SK-N-SH (cell line): ENCODE data around the gene LENEP. TPM values are rescaled to one million over a fixed set of nuclear protein-coding genes. Genes with fewer than 3 reads are reported as not detected.

Experiments used
- CTCF ChIA-PET: fragments of 300-600, 350-600 bp; formaldehyde crosslinking; extraction: SDS; loops from one replicate; lab custom pipeline; 2021; lab: Yijun Ruan, JAX
- POLR2A ChIA-PET: fragments of 350-600 bp; sonication (Branson Sonifier 250); formaldehyde crosslinking; extraction: SDS; loops from one replicate; lab custom pipeline; 2020; ENCODE audit warnings: antibody characterized with exemption, inconsistent platforms; lab: Yijun Ruan, JAX
- DNase-seq: peaks from one replicate; pipeline ENCODE4 v3.0.0; 2012
- H2AFZ ChIP-seq: fragments of 200-600 bp; sonication (generic); 2 replicates; pipeline ENCODE4 v1.8.1; 2016; ENCODE audit warnings: antibody characterized with exemption, mild to moderate bottlenecking, low read depth
- H3F3A ChIP-seq: fragments of 200-600 bp; sonication (generic); replicated peaks from 2 replicates; pipeline ENCODE3; 2016; ENCODE audit warnings: antibody characterized with exemption, mild to moderate bottlenecking; ENCODE audit not compliant: insufficient read depth
- H3K27ac ChIP-seq, 2 experiments: fragments of 200-500 bp in 1 of 2; fragments of 200-600 bp in 1 of 2; sonication (Bioruptor generic) in 1 of 2; sonication (generic), shearing (Covaris generic) in 1 of 2; 2 replicates each; pipeline versions ENCODE4 v1.5.1 to v1.6.1; 2014 to 2016; ENCODE audit warnings: low read depth in 2 of 2, inconsistent platforms in 1 of 2, low read length in 1 of 2, mild to moderate bottlenecking in 1 of 2, mixed read lengths in 1 of 2
- H3K27me3 ChIP-seq: fragments of 200-600 bp; sonication (generic), shearing (Covaris generic); 2 replicates; pipeline ENCODE4 v1.6.1; 2016; ENCODE audit warnings: mixed run types; ENCODE audit not compliant: insufficient read depth
- H3K36me3 ChIP-seq, 2 experiments: fragments of 200-500 bp in 1 of 2; fragments of 200-600 bp in 1 of 2; sonication (Bioruptor generic) in 1 of 2; sonication (generic) in 1 of 2; replicated peaks in 1 of 2; 2 replicates each; pipeline versions ENCODE3 to v1.5.1; 2014 to 2016; ENCODE audit warnings: low read length in 1 of 2, mild to moderate bottlenecking in 1 of 2; ENCODE audit not compliant: insufficient read depth in 2 of 2, control insufficient read depth in 1 of 2
- H3K4me1 ChIP-seq, 2 experiments: fragments of 200-500 bp in 1 of 2; fragments of 200-600 bp in 1 of 2; sonication (Bioruptor generic) in 1 of 2; sonication (generic), shearing (Covaris generic) in 1 of 2; 2 replicates each; pipeline versions ENCODE4 v1.5.1 to v1.6.1; 2014 to 2016; ENCODE audit warnings: low read depth in 1 of 2, low read length in 1 of 2, mixed run types in 1 of 2; ENCODE audit not compliant: insufficient read depth in 2 of 2, control insufficient read depth in 1 of 2
- H3K4me2 ChIP-seq: fragments of 200-600 bp; sonication (generic), shearing (Covaris generic); 2 replicates; pipeline ENCODE4 v1.6.1; 2017; ENCODE audit warnings: mixed run types
- H3K4me3 ChIP-seq, 2 experiments: fragments of 200-500 bp in 1 of 2; fragments of 200-600 bp in 1 of 2; sonication (Bioruptor generic) in 1 of 2; sonication (generic), shearing (Covaris generic) in 1 of 2; 2 replicates each; pipeline versions ENCODE4 v1.5.1 to v1.8.1; 2014 to 2016; ENCODE audit warnings: low read depth in 2 of 2, inconsistent platforms in 1 of 2, low read length in 1 of 2, mild to moderate bottlenecking in 1 of 2, mixed read lengths in 1 of 2, moderate library complexity in 1 of 2
- H3K79me2 ChIP-seq: fragments of 200-600 bp; sonication (generic); 2 replicates; pipeline ENCODE4 v1.8.1; 2017; ENCODE audit warnings: mild to moderate bottlenecking; ENCODE audit not compliant: insufficient read depth
- H3K9ac ChIP-seq: fragments of 200-600 bp; sonication (generic); 2 replicates; pipeline ENCODE4 v1.6.1; 2017; ENCODE audit warnings: mixed run types
- H3K9me2 ChIP-seq: fragments of 200-600 bp; sonication (generic); 2 replicates; pipeline ENCODE4 v1.6.1; 2017; ENCODE audit warnings: mixed run types
- H3K9me3 ChIP-seq: fragments of 200-600 bp; sonication (generic); 2 replicates; pipeline ENCODE4 v1.6.1; 2017; ENCODE audit warnings: mixed run types, mild to moderate bottlenecking, moderate library complexity
- H4K20me1 ChIP-seq: fragments of 200-600 bp; sonication (generic); 2 replicates; pipeline ENCODE4 v1.6.1; 2017; ENCODE audit warnings: mild to moderate bottlenecking, mixed run types; ENCODE audit not compliant: insufficient read depth
- CTCF ChIP-seq: fragments of 200-600 bp; sonication (generic); IDR thresholded peaks from 2 replicates; pipeline ENCODE4 v1.6.1; 2017; ENCODE audit warnings: antibody characterized with exemption, mild to moderate bottlenecking, moderate library complexity
- ELF1 ChIP-seq: IDR thresholded peaks from 2 replicates; pipeline ENCODE4 v1.4.0; 2012
- EP300 ChIP-seq, 2 experiments: IDR thresholded peaks; 2 replicates each; pipeline versions ENCODE4 v1.4.0 to v1.6.1; 2012; ENCODE audit warnings: borderline replicate concordance in 1 of 2, low read depth in 1 of 2, low read length in 1 of 2
- EZH2phosphoT487 ChIP-seq: fragments of 200-600 bp; sonication (generic); IDR thresholded peaks from 2 replicates; pipeline ENCODE4 v1.6.1; 2017; ENCODE audit warnings: low read depth, mixed run types, mild to moderate bottlenecking, antibody characterized with exemption, moderate library complexity, borderline replicate concordance
- FOSL2 ChIP-seq: IDR thresholded peaks from 2 replicates; pipeline ENCODE4 v1.4.0; 2012; ENCODE audit warnings: low read depth, mild to moderate bottlenecking, moderate library complexity, borderline replicate concordance
- GABPA ChIP-seq: IDR thresholded peaks from 2 replicates; pipeline ENCODE4 v1.4.0; 2012; ENCODE audit warnings: low read depth, mild to moderate bottlenecking
- GATA2 ChIP-seq: sonication (generic); formaldehyde crosslinking; IDR thresholded peaks from 2 replicates; pipeline ENCODE4 v1.5.0; 2020; ENCODE audit warnings: mild to moderate bottlenecking, missing genetic modification reagents
- JUND ChIP-seq: IDR thresholded peaks from 2 replicates; pipeline ENCODE4 v1.4.0; 2012
- MEF2A ChIP-seq: IDR thresholded peaks from 2 replicates; pipeline ENCODE4 v1.4.0; 2012; ENCODE audit warnings: low read depth, borderline replicate concordance
- MXI1 ChIP-seq: IDR thresholded peaks from 2 replicates; pipeline ENCODE4 v1.6.1; 2012; ENCODE audit warnings: mild to moderate bottlenecking, low read depth, low read length, improper control_type of control experiment
- NRF1 ChIP-seq: IDR thresholded peaks from 2 replicates; pipeline ENCODE4 v1.6.1; 2012; ENCODE audit warnings: low read depth, mild to moderate bottlenecking, low read length
- POLR2AphosphoS5 ChIP-seq: IDR thresholded peaks from 2 replicates; pipeline ENCODE4 v1.6.1; 2012; ENCODE audit warnings: low read depth, low read length
- RFX5 ChIP-seq: IDR thresholded peaks from 2 replicates; pipeline ENCODE4 v1.6.1; 2012; ENCODE audit warnings: mild to moderate bottlenecking, improper control_type of control experiment, low read length
- RXRA ChIP-seq: IDR thresholded peaks from 2 replicates; pipeline ENCODE4 v1.4.0; 2012; ENCODE audit warnings: low read depth, mild to moderate bottlenecking, borderline replicate concordance
- SMC3 ChIP-seq: IDR thresholded peaks from 2 replicates; pipeline ENCODE4 v1.6.1; 2012; ENCODE audit warnings: low read depth, low read length, improper control_type of control experiment
- TAF1 ChIP-seq: IDR thresholded peaks from 2 replicates; pipeline ENCODE4 v1.6.1; 2012; ENCODE audit warnings: low read depth, mild to moderate bottlenecking, low read length, moderate library complexity, borderline replicate concordance
- TCF12 ChIP-seq: IDR thresholded peaks from 2 replicates; pipeline ENCODE4 v1.4.0; 2012
- USF2 ChIP-seq: fragments of 150-350 bp; IDR thresholded peaks from 2 replicates; pipeline ENCODE4 v1.6.1; 2017; ENCODE audit warnings: antibody characterized with exemption, low read length, low read depth, borderline replicate concordance
- WGBS: methylation state at CpG from one replicate; pipeline ENCODE4 v1.1.6; 2017; ENCODE audit warnings: low lambda C conversion rate; 5-methylcytosine and 5-hydroxymethylcytosine counted together
- polyA plus RNA-seq, 3 experiments: library from polyadenylated mRNA; depleted of rRNA; stranded (reverse); fragments of >200 nt; gene quantifications; 2 replicates each; pipeline ENCODE4 v1.2.3, GENCODE V29; 2012
- TF ChIP-seq, protein P1 (sequence below): IDR thresholded peaks from 2 replicates; pipeline ENCODE4 v1.4.0; 2012; ENCODE audit warnings: low read depth
- TF ChIP-seq, protein P2 (sequence below): fragments of 150-350 bp; IDR thresholded peaks from 2 replicates; pipeline ENCODE4 v1.6.1; 2016; ENCODE audit warnings: mild to moderate bottlenecking, low read depth, low read length

The LENEP gene
- polyA plus RNA-seq, 1 of the 3 experiments (the other 2 are of a cell fraction): not detected

- Histone ChIP-seq H3K27ac (no peak overlapping the region), H3K9ac (no peak overlapping the region), H3K9me2 (no peaks in the 10 kb centered on the region), H3K4me1 (no peaks in the 10 kb centered on the region), H3K4me2 (no peak overlapping the region), H3K36me3 (no peaks in the 10 kb centered on the region), H3K4me3 (no peak overlapping the region), H3F3A (no peaks in the 10 kb centered on the region), H4K20me1 (no peaks in the 10 kb centered on the region), H3K27me3 (no peaks in the 10 kb centered on the region), H3K79me2 (no peaks in the 10 kb centered on the region), H2AFZ (no peak overlapping the region), H3K9me3 (no peaks in the 10 kb centered on the region)
- POLR2A ChIA-PET: no interaction called here
- TF ChIP-seq EZH2phosphoT487 (no peak), CTCF (no peak), ELF1 (no peak), TCF12 (no peak), GABPA (no peak)
- TF ChIP-seq, protein P1, sequence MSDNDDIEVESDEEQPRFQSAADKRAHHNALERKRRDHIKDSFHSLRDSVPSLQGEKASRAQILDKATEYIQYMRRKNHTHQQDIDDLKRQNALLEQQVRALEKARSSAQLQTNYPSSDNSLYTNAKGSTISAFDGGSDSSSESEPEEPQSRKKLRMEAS: no peak
- no peak for DNase-seq
- CTCF ChIA-PET: interaction anchor here (26.0 kb wide), 1 partner anchor 30 kb away, joined by 573 read pairs; the partner anchor contains the start of genes EFNA3 and EFNA4
- WGBS: 81% methylated on average over 3 of the region's 3 CpGs
These were observed 43.7 kb downstream of the LENEP start for GRCh38 chr1:155037043-155037442.

DNA sequence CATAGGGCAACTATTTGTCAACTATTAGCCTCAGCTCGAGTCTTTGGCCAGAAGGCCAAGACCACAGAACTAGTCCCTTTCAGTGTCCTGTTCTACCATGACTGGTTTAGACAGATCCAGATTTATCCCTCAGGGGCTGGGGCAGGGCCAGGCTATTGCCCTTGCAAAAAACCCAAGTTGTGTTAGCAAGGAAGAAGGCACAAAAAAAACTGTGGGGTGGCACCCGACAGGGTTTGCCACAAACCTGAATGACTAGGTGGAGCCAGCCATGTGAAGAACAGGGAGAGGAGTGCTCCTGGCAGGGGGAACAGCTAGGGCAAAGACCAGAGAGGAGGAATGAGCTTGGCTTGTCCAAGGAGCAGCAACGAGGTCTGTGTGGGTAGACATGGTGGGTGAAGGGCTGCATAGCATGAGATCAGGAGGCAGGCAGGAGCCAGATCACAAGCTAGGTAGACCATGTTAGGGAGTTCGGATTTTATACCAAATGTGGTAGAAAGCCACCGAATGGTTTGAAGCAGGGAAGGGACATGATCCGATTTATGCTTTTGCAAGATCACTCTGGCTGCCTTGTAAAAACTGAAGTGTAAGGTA, 44.6 kb downstream of the LENEP start:
- H3K9me3 ChIP-seq: no peaks in the 10 kb centered on the region
- CTCF ChIA-PET: interaction anchor here (0.6 to 26.0 kb wide), 5 partner anchors 21 to 52 kb away, joined by 3 to 573 read pairs (median 3); partner anchors contain the start of genes EFNA3 and EFNA4
- H3K9ac ChIP-seq: no peak overlapping the region
- WGBS: 76% methylated on average over 6 of the region's 6 CpGs
- no peaks in the 10 kb centered on the region for H4K20me1 ChIP-seq
- H3K4me2 ChIP-seq: no peak overlapping the region
- H3K27me3 ChIP-seq: no peaks in the 10 kb centered on the region
- DNase-seq: no peak
- no peak overlapping the region for H3K4me3 ChIP-seq
- no peaks in the 10 kb centered on the region for H3F3A ChIP-seq
- H3K4me1 ChIP-seq: no peaks in the 10 kb centered on the region
- H2AFZ ChIP-seq: no peak overlapping the region
- H3K9me2 ChIP-seq: no peaks in the 10 kb centered on the region
- no peaks in the 10 kb centered on the region for H3K36me3 ChIP-seq
- H3K27ac ChIP-seq: no peak overlapping the region
- POLR2A ChIA-PET: no interaction called here
- TF ChIP-seq RXRA (no peak), SMC3 (no peak), NRF1 (no peak), GABPA (no peak), FOSL2 (no peak), MEF2A (no peak), RFX5 (no peak), USF2 (no peak), POLR2AphosphoS5 (no peak), TAF1 (no peak), GATA2 (CRISPR knock-in tag) (no peak), JUND (no peak), MXI1 (no peak), TCF12 (no peak), EP300 (IDR thresholded peaks at IDR 0.05; ENCODE audit: borderline replicate concordance in 1 of 2, low read depth in 1 of 2, low read length in 1 of 2) (no peak)
- TF ChIP-seq, protein P2, sequence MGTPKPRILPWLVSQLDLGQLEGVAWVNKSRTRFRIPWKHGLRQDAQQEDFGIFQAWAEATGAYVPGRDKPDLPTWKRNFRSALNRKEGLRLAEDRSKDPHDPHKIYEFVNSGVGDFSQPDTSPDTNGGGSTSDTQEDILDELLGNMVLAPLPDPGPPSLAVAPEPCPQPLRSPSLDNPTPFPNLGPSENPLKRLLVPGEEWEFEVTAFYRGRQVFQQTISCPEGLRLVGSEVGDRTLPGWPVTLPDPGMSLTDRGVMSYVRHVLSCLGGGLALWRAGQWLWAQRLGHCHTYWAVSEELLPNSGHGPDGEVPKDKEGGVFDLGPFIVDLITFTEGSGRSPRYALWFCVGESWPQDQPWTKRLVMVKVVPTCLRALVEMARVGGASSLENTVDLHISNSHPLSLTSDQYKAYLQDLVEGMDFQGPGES: no peak
- no peaks in the 10 kb centered on the region for H3K79me2 ChIP-seq
